Dendritic cell treated with granulocyte-macrophage colony-stimulating factor and Interleukin-4, amounts not matched to agents 40 ng/mL and 50 ng/mL, for 4 days (primary cell): ENCODE measurements around the gene RCL1.
"Not testable (repeated sequence)": the region's sequence is repeated elsewhere in the genome, so short reads cannot be mapped to it uniquely, and the experiment has no call there.

Experiments
- H3K27ac Mint-ChIP-seq: one replicate; pipeline ENCODE4 v1.8.0; 2022; ENCODE audit warnings: mild to moderate bottlenecking, mixed read lengths
- H3K27me3 Mint-ChIP-seq: one replicate; pipeline ENCODE4 v1.8.0; 2022; ENCODE audit warnings: mild to moderate bottlenecking, mixed read lengths
- H3K36me3 Mint-ChIP-seq: one replicate; pipeline ENCODE4 v1.8.0; 2022; ENCODE audit warnings: low read depth, mixed read lengths
- H3K4me1 Mint-ChIP-seq: one replicate; pipeline ENCODE4 v1.8.0; 2022; ENCODE audit warnings: low read depth, mixed read lengths
- H3K4me3 Mint-ChIP-seq: one replicate; pipeline ENCODE4 v1.8.0; 2022; ENCODE audit warnings: mild to moderate bottlenecking, moderate library complexity, mixed read lengths
- H3K9me3 Mint-ChIP-seq: one replicate; pipeline ENCODE4 v1.8.0; 2022; ENCODE audit warnings: mixed read lengths
- intact Hi-C: fragments of 100-400 bp; cut with micrococcal nuclease; formaldehyde crosslinking; loops from one replicate; pipeline ENCODE4 v1.15.0; 2022

RCL1 gene

DNA sequence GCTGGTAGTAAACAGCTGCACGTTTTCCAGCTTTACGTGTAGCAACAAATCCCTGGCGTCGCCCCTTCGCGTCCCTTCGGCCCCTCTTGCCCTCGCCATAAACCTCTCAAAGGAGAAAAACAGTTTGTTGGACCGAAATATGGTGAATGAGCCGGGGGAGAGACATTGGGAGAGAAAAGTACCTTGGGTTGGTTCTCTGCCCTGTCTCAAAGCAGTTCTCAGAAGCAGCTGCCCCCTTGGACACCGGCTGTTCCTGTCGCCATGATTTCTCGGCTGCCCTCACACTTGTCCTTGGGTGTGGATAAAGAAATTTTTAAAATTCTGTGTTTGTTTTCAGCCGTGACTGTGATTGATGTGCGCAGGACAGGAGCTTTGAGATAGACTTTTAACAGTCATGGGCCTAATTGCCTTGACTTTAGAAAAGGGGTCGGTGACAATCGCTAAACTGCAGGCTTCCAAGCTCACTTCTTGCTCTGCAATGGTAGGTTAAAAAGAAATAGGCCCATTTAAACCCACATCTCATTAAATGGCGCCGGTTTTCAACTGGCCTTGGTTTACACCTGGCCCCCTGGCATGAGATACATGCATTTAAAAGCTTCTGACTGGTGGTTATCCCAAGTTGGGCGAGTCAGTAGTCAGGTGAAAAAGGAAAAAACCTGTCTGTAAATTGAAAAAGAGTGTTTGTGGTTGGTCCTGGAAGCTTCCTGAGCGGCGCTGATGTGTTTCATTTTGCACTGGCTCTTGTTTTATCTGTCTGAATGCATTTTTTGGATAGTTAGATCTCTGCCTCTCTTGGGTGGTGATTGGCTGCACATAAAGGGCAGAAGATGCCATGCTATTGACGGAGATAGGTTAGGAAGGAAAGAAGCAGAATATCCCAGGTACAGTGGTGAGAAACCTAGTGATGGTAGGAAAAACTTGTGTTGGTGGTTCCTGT, 983 bp downstream of the RCL1 start:
- H3K27me3 Mint-ChIP-seq, result peaks cover 18% of the 10 kb centered on the region

GRCh38 chr9:4794691-4795090, 1.9 kb downstream of the RCL1 start:
- Mint-ChIP-seq H3K9me3 (no peaks in the 10 kb centered on the region), H3K27me3 (peaks cover 17% of the 10 kb centered on the region), H3K4me1 (peaks cover 58% of the 10 kb centered on the region), H3K4me3 (no peak overlapping the region), H3K27ac (no peak overlapping the region), H3K36me3 (peaks cover 6% of the 10 kb centered on the region)
- intact Hi-C loops, result loop anchor here (5.0 to 10.0 kb wide), 3 partner anchors 143 to 208 kb away; partner anchors contain the start of gene JAK2

More for the DNA sequence above, 983 bp downstream of the RCL1 start:
- Mint-ChIP-seq H3K4me3 (peak overlapping the region; percentile 90), H3K4me1 (peaks cover 48% of the 10 kb centered on the region), H3K9me3 (no peaks in the 10 kb centered on the region), H3K27ac (peak overlapping the region; percentile 87), H3K36me3 (peaks cover 6% of the 10 kb centered on the region)
- intact Hi-C loops, result loop anchor here (2.0 to 10.0 kb wide), 3 partner anchors 31 to 191 kb away; partner anchors contain the start of genes AK3 and JAK2

- peaks cover 13% of the 10 kb centered on the region for H3K27me3 Mint-ChIP-seq
- H3K36me3 Mint-ChIP-seq, H3K27ac Mint-ChIP-seq, H3K4me3 Mint-ChIP-seq, H3K9me3 Mint-ChIP-seq: not testable (repeated sequence)
- intact Hi-C loops, result loop anchor here (5.0 to 10.0 kb wide), 3 partner anchors 142 to 207 kb away; partner anchors contain the start of gene JAK2
- H3K4me1 Mint-ChIP-seq, result peaks cover 58% of the 10 kb centered on the region
Measured at GRCh38 chr9:4795108-4795507, 2.4 kb downstream of the RCL1 start.

GRCh38 chr9:4796530-4796929, 3.8 kb downstream of the RCL1 start:
- H3K4me1 Mint-ChIP-seq, result peaks cover 55% of the 10 kb centered on the region
- no peak overlapping the region for H3K27ac Mint-ChIP-seq
- no peaks in the 10 kb centered on the region for H3K9me3 Mint-ChIP-seq
- H3K36me3 Mint-ChIP-seq, result peaks cover 6% of the 10 kb centered on the region
- H3K27me3 Mint-ChIP-seq, result peaks cover 6% of the 10 kb centered on the region
- intact Hi-C loops, result loop anchor here (5.0 to 10.0 kb wide), 3 partner anchors 141 to 206 kb away; partner anchors contain the start of gene JAK2
- no peak overlapping the region for H3K4me3 Mint-ChIP-seq

- H3K4me3 Mint-ChIP-seq, result no peak overlapping the region
- peak overlapping the region; percentile 60 for H3K27ac Mint-ChIP-seq
- intact Hi-C loops, result loop anchor here (5.0 to 10.0 kb wide), 3 partner anchors 140 to 205 kb away; partner anchors contain the start of gene JAK2
- peaks cover 6% of the 10 kb centered on the region for H3K36me3 Mint-ChIP-seq
- H3K9me3 Mint-ChIP-seq, result no peaks in the 10 kb centered on the region
- H3K27me3 Mint-ChIP-seq, result no peaks in the 10 kb centered on the region
- peaks cover 49% of the 10 kb centered on the region for H3K4me1 Mint-ChIP-seq
Measured at GRCh38 chr9:4796988-4797853, 4.5 kb downstream of the RCL1 start.

DNA sequence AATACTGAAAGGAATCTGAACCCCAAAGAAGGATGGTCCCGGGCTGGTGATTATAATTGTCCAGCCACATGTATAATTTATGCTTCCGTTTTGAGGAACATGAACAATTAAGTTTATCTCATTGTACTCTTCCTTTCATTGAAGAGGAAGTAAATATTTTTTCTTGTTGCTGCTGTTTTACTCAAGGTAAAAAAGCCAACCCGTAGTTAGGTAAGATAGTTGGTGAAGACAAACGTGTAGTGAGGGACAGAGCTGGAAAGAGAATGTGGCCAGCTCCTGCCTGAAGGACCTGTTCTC, 5.1 kb downstream of the RCL1 start:
- H3K36me3 Mint-ChIP-seq, result peaks cover 4% of the 10 kb centered on the region
- no peaks in the 10 kb centered on the region for H3K27me3 Mint-ChIP-seq
- no peaks in the 10 kb centered on the region for H3K9me3 Mint-ChIP-seq
- no peak overlapping the region for H3K4me3 Mint-ChIP-seq
- peak overlapping the region; percentile 60 for H3K27ac Mint-ChIP-seq
- intact Hi-C loops, result loop anchor here (5.0 to 10.0 kb wide), 3 partner anchors 139 to 204 kb away; partner anchors contain the start of gene JAK2
- peaks cover 46% of the 10 kb centered on the region for H3K4me1 Mint-ChIP-seq

- H3K9me3 Mint-ChIP-seq, result no peaks in the 10 kb centered on the region
- no peaks in the 10 kb centered on the region for H3K27me3 Mint-ChIP-seq
- H3K4me3 Mint-ChIP-seq, result no peak overlapping the region
- H3K27ac Mint-ChIP-seq, result peak overlapping the region; percentile 60
- intact Hi-C loops, result loop anchor here (5.0 to 10.0 kb wide), 3 partner anchors 139 to 204 kb away; partner anchors contain the start of gene JAK2
- no peaks in the 10 kb centered on the region for H3K36me3 Mint-ChIP-seq
- H3K4me1 Mint-ChIP-seq, result peaks cover 46% of the 10 kb centered on the region
Measured at GRCh38 chr9:4798281-4799032, 5.7 kb downstream of the RCL1 start.

DNA sequence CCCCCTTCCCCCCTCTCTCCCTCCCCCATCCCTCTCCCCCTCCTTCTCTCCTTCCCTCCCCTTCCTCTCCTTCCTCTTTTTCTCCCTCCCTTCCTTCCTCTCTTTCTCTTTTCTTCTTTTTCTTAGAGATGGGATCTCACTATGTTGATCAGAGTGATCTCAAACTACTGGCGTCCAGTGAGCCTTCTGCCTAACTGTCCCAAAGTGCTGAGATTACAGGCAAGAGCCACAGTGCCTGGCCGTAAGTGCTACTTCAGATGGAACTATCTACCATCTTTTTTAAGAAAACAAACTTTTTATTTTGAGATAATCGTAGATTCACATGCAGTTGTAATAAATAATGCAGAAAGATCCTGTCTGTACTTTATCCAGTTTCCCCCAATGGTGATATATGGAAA, 6.3 kb downstream of the RCL1 start:
- no peaks in the 10 kb centered on the region for H3K9me3 Mint-ChIP-seq
- intact Hi-C loops, result loop anchor here (5.0 to 10.0 kb wide), 3 partner anchors 138 to 203 kb away; partner anchors contain the start of gene JAK2
- H3K27ac Mint-ChIP-seq, result no peak overlapping the region
- no peak overlapping the region for H3K4me3 Mint-ChIP-seq
- H3K4me1 Mint-ChIP-seq, result peaks cover 42% of the 10 kb centered on the region
- no peaks in the 10 kb centered on the region for H3K36me3 Mint-ChIP-seq
- H3K27me3 Mint-ChIP-seq, result no peaks in the 10 kb centered on the region

DNA sequence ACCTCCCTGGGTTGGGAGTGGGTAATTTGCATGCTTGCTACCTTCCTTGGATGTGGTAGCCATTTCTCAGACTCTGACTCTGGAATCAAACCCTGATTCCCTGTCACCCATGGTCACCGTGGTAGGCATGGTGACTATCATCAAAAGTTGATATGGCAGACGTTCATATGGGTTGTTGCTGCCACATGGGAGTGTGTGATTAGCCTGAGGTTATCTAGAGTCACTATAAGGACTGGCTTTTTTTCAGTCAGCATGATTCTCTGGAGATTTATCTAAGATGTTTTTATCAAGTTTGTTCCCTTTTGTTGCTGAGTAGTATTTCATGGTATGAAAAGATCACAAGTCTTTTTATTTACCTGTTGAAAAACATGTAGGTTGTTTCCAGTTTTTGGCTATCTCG, 7.0 kb downstream of the RCL1 start:
- Mint-ChIP-seq H3K27ac (no peak overlapping the region), H3K4me3 (no peak overlapping the region), H3K4me1 (peaks cover 38% of the 10 kb centered on the region), H3K27me3 (no peaks in the 10 kb centered on the region), H3K9me3 (no peaks in the 10 kb centered on the region), H3K36me3 (no peaks in the 10 kb centered on the region)
- intact Hi-C loops, result loop anchor here (5.0 to 10.0 kb wide), 3 partner anchors 138 to 203 kb away; partner anchors contain the start of gene JAK2

- peaks cover 39% of the 10 kb centered on the region for H3K4me1 Mint-ChIP-seq
- H3K9me3 Mint-ChIP-seq, result peaks cover 11% of the 10 kb centered on the region
- H3K27ac Mint-ChIP-seq, result no peak overlapping the region
- intact Hi-C loops, result no loop called here
- no peaks in the 10 kb centered on the region for H3K27me3 Mint-ChIP-seq
- no peak overlapping the region for H3K4me3 Mint-ChIP-seq
- H3K36me3 Mint-ChIP-seq, result no peaks in the 10 kb centered on the region
Measured at GRCh38 chr9:4801156-4801555, 8.4 kb downstream of the RCL1 start.

- Mint-ChIP-seq H3K27ac (no peak overlapping the region), H3K27me3 (no peaks in the 10 kb centered on the region), H3K4me3 (no peak overlapping the region), H3K4me1 (peaks cover 21% of the 10 kb centered on the region), H3K9me3 (peaks cover 24% of the 10 kb centered on the region), H3K36me3 (peaks cover 6% of the 10 kb centered on the region)
- intact Hi-C loops, result no loop called here
Measured at GRCh38 chr9:4803670-4804530, 11.2 kb downstream of the RCL1 start.

GRCh38 chr9:4804531-4805016, 11.8 kb downstream of the RCL1 start:
- Mint-ChIP-seq H3K4me3 (no peak overlapping the region), H3K27me3 (no peaks in the 10 kb centered on the region), H3K27ac (peak overlapping the region; percentile 11), H3K4me1 (peaks cover 14% of the 10 kb centered on the region), H3K9me3 (peaks cover 24% of the 10 kb centered on the region), H3K36me3 (peaks cover 6% of the 10 kb centered on the region)
- intact Hi-C loops, result no loop called here
